B cell (primary cell): ENCODE results near the gene NPAS1.

Source experiments
- CTCF ChIP-seq: fragments of 200-600 bp; IDR thresholded peaks from one replicate; pipeline ENCODE4 v1.8.0; 2022; ENCODE audit warnings: antibody characterized with exemption, mild to moderate bottlenecking
- EZH2 ChIP-seq: IDR thresholded peaks from 2 replicates; pipeline ENCODE4 v1.6.1; 2012; ENCODE audit warnings: borderline replicate concordance, low read depth, mild to moderate bottlenecking, moderate library complexity, low read length; ENCODE audit not compliant: insufficient read depth, poor library complexity, severe bottlenecking

- no peak for TF ChIP-seq CTCF
- TF ChIP-seq EZH2: no peak
Observed at GRCh38 chr19:46985542-46986415, 33.9 kb upstream of the NPAS1 start.
